ENCODE data around the gene CRKL.

The CRKL gene

GRCh38 chr22:20963201-20964052, 46.2 kb downstream of the CRKL start:
- Histone ChIP-seq H3K9me3 (ENCODE audit: control extremely low read depth in 1 of 5, control insufficient read depth in 4 of 5, insufficient read depth in 2 of 5, low read depth in 1 of 5, low read length in 4 of 5) (no peaks in the 10 kb centered on the region), H3K36me3 (ENCODE audit: control insufficient read depth in 4 of 4, insufficient read depth in 4 of 4, low read length in 3 of 4) (no peaks in the 10 kb centered on the region), H3K4me3 (ENCODE audit: control insufficient read depth in 1 of 7, extremely low read depth in 1 of 7, insufficient read depth in 4 of 7, low read depth in 2 of 7, low read length in 6 of 7) (no peak overlapping the region), H3K27ac (ENCODE audit: insufficient read depth in 1 of 2, low read depth in 1 of 2, low read length in 2 of 2, poor library complexity in 1 of 2, severe bottlenecking in 2 of 2) (no peak overlapping the region), H3K4me1 (ENCODE audit: control extremely low read depth in 1 of 4, control insufficient read depth in 4 of 4, insufficient read depth in 4 of 4, low read length in 3 of 4) (peaks cover 0 to 29% (median 23%) of the 10 kb centered on the region in 4 experiments), H3K27me3 (replicated peaks in 2 of 5; ENCODE audit: control insufficient read depth in 4 of 5, insufficient read depth in 5 of 5, low read length in 4 of 5) (peaks cover 0 to 21% (median 5%) of the 10 kb centered on the region in 5 experiments)
- ChIA-PET CTCF (interaction anchor here (0.7 to 1.8 kb wide), 5 partner anchors 9 to 72 kb away, joined by 3 to 9 read pairs (median 4); partner anchors contain the start of gene LZTR1), POLR2A (no interaction called here)
- no peak for DNase-seq
- 92% methylated on average over 6 of the region's 7 CpGs for WGBS (ENCODE audit: insufficient coverage)

GRCh38 chr22:20964090-20964798, 47.0 kb downstream of the CRKL start:
- H3K4me3 ChIP-seq (ENCODE audit: control insufficient read depth in 1 of 7, extremely low read depth in 1 of 7, insufficient read depth in 4 of 7, low read depth in 2 of 7, low read length in 6 of 7): peak overlapping the region in 6 of 7 experiments; percentile 10 to 65 (median 39)
- WGBS (ENCODE audit: insufficient coverage): 89% methylated on average over 3 of the region's 6 CpGs
- POLR2A ChIA-PET: no interaction called here
- CTCF ChIA-PET: interaction anchor here (1.0 to 1.7 kb wide), 2 partner anchors 8 to 18 kb away, joined by 3 to 9 read pairs; partner anchors contain the start of gene LZTR1
- H3K9me3 ChIP-seq (ENCODE audit: control extremely low read depth in 1 of 5, control insufficient read depth in 4 of 5, insufficient read depth in 2 of 5, low read depth in 1 of 5, low read length in 4 of 5): no peaks in the 10 kb centered on the region
- no peak overlapping the region for H3K27ac ChIP-seq (ENCODE audit: insufficient read depth in 1 of 2, low read depth in 1 of 2, low read length in 2 of 2, poor library complexity in 1 of 2, severe bottlenecking in 2 of 2)
- H3K4me1 ChIP-seq (ENCODE audit: control extremely low read depth in 1 of 4, control insufficient read depth in 4 of 4, insufficient read depth in 4 of 4, low read length in 3 of 4): peaks cover 0 to 37% (median 26%) of the 10 kb centered on the region in 4 experiments
- no peak for DNase-seq
- H3K27me3 ChIP-seq (replicated peaks in 2 of 5; ENCODE audit: control insufficient read depth in 4 of 5, insufficient read depth in 5 of 5, low read length in 4 of 5): peaks cover 0 to 21% (median 5%) of the 10 kb centered on the region in 5 experiments
- no peaks in the 10 kb centered on the region for H3K36me3 ChIP-seq (ENCODE audit: control insufficient read depth in 4 of 4, insufficient read depth in 4 of 4, low read length in 3 of 4)

GRCh38 chr22:20964799-20965103, 47.5 kb downstream of the CRKL start:
- Histone ChIP-seq H3K4me3 (ENCODE audit: control insufficient read depth in 1 of 7, extremely low read depth in 1 of 7, insufficient read depth in 4 of 7, low read depth in 2 of 7, low read length in 6 of 7) (peak overlapping the region in 6 of 7 experiments; percentile 10 to 65 (median 39)), H3K4me1 (ENCODE audit: control extremely low read depth in 1 of 4, control insufficient read depth in 4 of 4, insufficient read depth in 4 of 4, low read length in 3 of 4) (peaks cover 0 to 37% (median 26%) of the 10 kb centered on the region in 4 experiments), H3K27ac (ENCODE audit: insufficient read depth in 1 of 2, low read depth in 1 of 2, low read length in 2 of 2, poor library complexity in 1 of 2, severe bottlenecking in 2 of 2) (no peak overlapping the region), H3K27me3 (replicated peaks in 2 of 5; ENCODE audit: control insufficient read depth in 4 of 5, insufficient read depth in 5 of 5, low read length in 4 of 5) (peaks cover 0 to 21% (median 5%) of the 10 kb centered on the region in 5 experiments), H3K9me3 (ENCODE audit: control extremely low read depth in 1 of 5, control insufficient read depth in 4 of 5, insufficient read depth in 2 of 5, low read depth in 1 of 5, low read length in 4 of 5) (no peaks in the 10 kb centered on the region), H3K36me3 (ENCODE audit: control insufficient read depth in 4 of 4, insufficient read depth in 4 of 4, low read length in 3 of 4) (no peaks in the 10 kb centered on the region)
- DNase-seq: no peak
- ChIA-PET POLR2A (no interaction called here), CTCF (no interaction called here)
- WGBS (ENCODE audit: insufficient coverage): 4% methylated on average over 10 of the region's 28 CpGs

- Histone ChIP-seq H3K9me3 (ENCODE audit: control extremely low read depth in 1 of 5, control insufficient read depth in 4 of 5, insufficient read depth in 2 of 5, low read depth in 1 of 5, low read length in 4 of 5) (no peaks in the 10 kb centered on the region), H3K4me3 (ENCODE audit: control insufficient read depth in 1 of 7, extremely low read depth in 1 of 7, insufficient read depth in 4 of 7, low read depth in 2 of 7, low read length in 6 of 7) (peak overlapping the region in 4 of 7 experiments; percentile 15 to 52 (median 42)), H3K27me3 (replicated peaks in 2 of 5; ENCODE audit: control insufficient read depth in 4 of 5, insufficient read depth in 5 of 5, low read length in 4 of 5) (peaks cover 0 to 21% (median 5%) of the 10 kb centered on the region in 5 experiments), H3K36me3 (ENCODE audit: control insufficient read depth in 4 of 4, insufficient read depth in 4 of 4, low read length in 3 of 4) (no peaks in the 10 kb centered on the region), H3K27ac (ENCODE audit: insufficient read depth in 1 of 2, low read depth in 1 of 2, low read length in 2 of 2, poor library complexity in 1 of 2, severe bottlenecking in 2 of 2) (no peak overlapping the region), H3K4me1 (ENCODE audit: control extremely low read depth in 1 of 4, control insufficient read depth in 4 of 4, insufficient read depth in 4 of 4, low read length in 3 of 4) (peaks cover 0 to 37% (median 26%) of the 10 kb centered on the region in 4 experiments)
- no peak for DNase-seq
- ChIA-PET CTCF (interaction anchor here (0.7 kb wide), 1 partner anchor 12 kb away, joined by 4 read pairs; no protein-coding TSS in a partner anchor), POLR2A (no interaction called here)
- WGBS (ENCODE audit: insufficient coverage): 10% methylated on average over 49 of the region's 65 CpGs
Measured at GRCh38 chr22:20965104-20965887, 48.1 kb downstream of the CRKL start.

GRCh38 chr22:20965888-20966855, 49.0 kb downstream of the CRKL start:
- H3K4me3 ChIP-seq (ENCODE audit: control insufficient read depth in 1 of 7, extremely low read depth in 1 of 7, insufficient read depth in 4 of 7, low read depth in 2 of 7, low read length in 6 of 7): no peak overlapping the region
- ChIA-PET POLR2A (no interaction called here), CTCF (interaction anchor here (0.7 to 2.7 kb wide), 2 partner anchors 8 to 13 kb away, joined by 4 to 12 read pairs; no protein-coding TSS in a partner anchor)
- H3K4me1 ChIP-seq (ENCODE audit: control extremely low read depth in 1 of 4, control insufficient read depth in 4 of 4, insufficient read depth in 4 of 4, low read length in 3 of 4): peaks cover 0 to 37% (median 26%) of the 10 kb centered on the region in 4 experiments
- no peak overlapping the region for H3K27ac ChIP-seq (ENCODE audit: insufficient read depth in 1 of 2, low read depth in 1 of 2, low read length in 2 of 2, poor library complexity in 1 of 2, severe bottlenecking in 2 of 2)
- DNase-seq: no peak
- no peaks in the 10 kb centered on the region for H3K9me3 ChIP-seq (ENCODE audit: control extremely low read depth in 1 of 5, control insufficient read depth in 4 of 5, insufficient read depth in 2 of 5, low read depth in 1 of 5, low read length in 4 of 5)
- H3K27me3 ChIP-seq (replicated peaks in 2 of 5; ENCODE audit: control insufficient read depth in 4 of 5, insufficient read depth in 5 of 5, low read length in 4 of 5): peaks cover 0 to 21% (median 5%) of the 10 kb centered on the region in 5 experiments
- no peaks in the 10 kb centered on the region for H3K36me3 ChIP-seq (ENCODE audit: control insufficient read depth in 4 of 4, insufficient read depth in 4 of 4, low read length in 3 of 4)
- 89% methylated on average over 11 of the region's 13 CpGs for WGBS (ENCODE audit: insufficient coverage)

Measured in common myeloid progenitor, CD34-positive (primary cell).